Measurements from ENCODE around the gene RANBP3. TPM values are rescaled to one million over a fixed set of nuclear protein-coding genes. Genes with fewer than 3 reads are reported as not detected.

Gene RANBP3
- total RNA-seq, 1 donor from 2014 or later: 77.8 TPM

DNA sequence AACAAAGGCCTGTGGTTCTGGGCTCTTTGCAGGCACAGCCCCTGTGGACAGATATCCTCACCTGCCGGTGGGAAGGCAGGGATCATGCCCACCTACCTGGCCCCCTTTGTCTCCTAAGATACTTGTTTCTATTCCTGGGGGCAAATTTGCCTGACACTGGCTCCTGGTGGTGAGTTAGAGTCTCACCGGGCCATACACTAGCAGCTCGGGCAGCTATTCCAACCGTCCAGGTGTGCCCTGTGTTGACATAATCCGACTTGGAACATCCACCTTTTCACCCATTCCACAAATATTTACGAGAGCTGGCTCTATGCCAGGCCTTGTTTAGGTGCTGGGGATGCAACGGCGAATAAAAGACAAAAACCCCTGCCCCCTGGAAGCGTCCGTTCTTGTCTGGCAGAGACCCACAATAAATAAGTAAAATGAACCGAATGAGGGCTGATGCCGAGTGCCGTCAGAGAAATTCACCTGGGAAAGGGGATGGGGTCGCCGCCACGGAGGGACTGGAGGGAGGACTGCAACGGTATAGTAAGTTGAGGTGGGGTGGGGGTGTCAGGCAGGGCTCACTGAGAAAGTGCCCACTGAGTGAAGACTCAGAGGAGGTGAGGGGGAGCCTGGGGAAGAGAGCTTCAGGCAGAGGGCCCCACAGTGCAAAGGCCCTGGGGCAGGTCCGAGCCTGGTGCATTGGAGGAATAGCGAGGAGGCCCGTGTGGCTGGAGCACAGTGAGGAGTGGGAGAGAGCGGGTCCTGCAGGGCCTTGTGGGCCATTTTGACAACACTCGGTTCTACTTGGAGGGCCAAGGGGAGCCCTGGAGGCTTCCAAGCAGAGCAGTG is 43.2 kb upstream of the RANBP3 start:
- H3K27me3 ChIP-seq: peaks cover 14% of the 10 kb centered on the region
- H3K27ac Mint-ChIP-seq: peak overlapping the region; percentile 47
- no peak overlapping the region for H3K4me2 ChIP-seq
- H3K36me3 Mint-ChIP-seq: peaks cover 9% of the 10 kb centered on the region
- H3K4me1 Mint-ChIP-seq: peaks cover 23% of the 10 kb centered on the region
- DNase-seq (ENCODE audit: low spot score): no peak
- H3K4me3 ChIP-seq: no peak overlapping the region
- H3K27me3 Mint-ChIP-seq (ENCODE audit: insufficient read depth, low read depth): no peaks in the 10 kb centered on the region
- no peak overlapping the region for H3K4me3 Mint-ChIP-seq
- no peak overlapping the region for H2AFZ ChIP-seq (replicated peaks)
- H3K9ac ChIP-seq: no peak overlapping the region
- no peaks in the 10 kb centered on the region for H3K4me1 ChIP-seq
- no peak for TF ChIP-seq EZH2 (IDR thresholded peaks at IDR 0.05)
- TF ChIP-seq, protein P1, sequence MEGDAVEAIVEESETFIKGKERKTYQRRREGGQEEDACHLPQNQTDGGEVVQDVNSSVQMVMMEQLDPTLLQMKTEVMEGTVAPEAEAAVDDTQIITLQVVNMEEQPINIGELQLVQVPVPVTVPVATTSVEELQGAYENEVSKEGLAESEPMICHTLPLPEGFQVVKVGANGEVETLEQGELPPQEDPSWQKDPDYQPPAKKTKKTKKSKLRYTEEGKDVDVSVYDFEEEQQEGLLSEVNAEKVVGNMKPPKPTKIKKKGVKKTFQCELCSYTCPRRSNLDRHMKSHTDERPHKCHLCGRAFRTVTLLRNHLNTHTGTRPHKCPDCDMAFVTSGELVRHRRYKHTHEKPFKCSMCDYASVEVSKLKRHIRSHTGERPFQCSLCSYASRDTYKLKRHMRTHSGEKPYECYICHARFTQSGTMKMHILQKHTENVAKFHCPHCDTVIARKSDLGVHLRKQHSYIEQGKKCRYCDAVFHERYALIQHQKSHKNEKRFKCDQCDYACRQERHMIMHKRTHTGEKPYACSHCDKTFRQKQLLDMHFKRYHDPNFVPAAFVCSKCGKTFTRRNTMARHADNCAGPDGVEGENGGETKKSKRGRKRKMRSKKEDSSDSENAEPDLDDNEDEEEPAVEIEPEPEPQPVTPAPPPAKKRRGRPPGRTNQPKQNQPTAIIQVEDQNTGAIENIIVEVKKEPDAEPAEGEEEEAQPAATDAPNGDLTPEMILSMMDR (IDR thresholded peaks at IDR 0.05): no peak
- TF ChIP-seq EZH2phosphoT487 (IDR thresholded peaks at IDR 0.05): no peak
- H3K27ac ChIP-seq: no peak overlapping the region
- no peaks in the 10 kb centered on the region for H3K36me3 ChIP-seq
- no peaks in the 10 kb centered on the region for H3K9me3 ChIP-seq (ENCODE audit: low read depth)
- H3K9me3 Mint-ChIP-seq: no peaks in the 10 kb centered on the region
- H4K20me1 ChIP-seq (ENCODE audit: low read depth): no peaks in the 10 kb centered on the region
- H3F3A ChIP-seq (ENCODE audit: low read depth): no peaks in the 10 kb centered on the region
- H3K79me2 ChIP-seq (ENCODE audit: low read depth): no peaks in the 10 kb centered on the region

DNA sequence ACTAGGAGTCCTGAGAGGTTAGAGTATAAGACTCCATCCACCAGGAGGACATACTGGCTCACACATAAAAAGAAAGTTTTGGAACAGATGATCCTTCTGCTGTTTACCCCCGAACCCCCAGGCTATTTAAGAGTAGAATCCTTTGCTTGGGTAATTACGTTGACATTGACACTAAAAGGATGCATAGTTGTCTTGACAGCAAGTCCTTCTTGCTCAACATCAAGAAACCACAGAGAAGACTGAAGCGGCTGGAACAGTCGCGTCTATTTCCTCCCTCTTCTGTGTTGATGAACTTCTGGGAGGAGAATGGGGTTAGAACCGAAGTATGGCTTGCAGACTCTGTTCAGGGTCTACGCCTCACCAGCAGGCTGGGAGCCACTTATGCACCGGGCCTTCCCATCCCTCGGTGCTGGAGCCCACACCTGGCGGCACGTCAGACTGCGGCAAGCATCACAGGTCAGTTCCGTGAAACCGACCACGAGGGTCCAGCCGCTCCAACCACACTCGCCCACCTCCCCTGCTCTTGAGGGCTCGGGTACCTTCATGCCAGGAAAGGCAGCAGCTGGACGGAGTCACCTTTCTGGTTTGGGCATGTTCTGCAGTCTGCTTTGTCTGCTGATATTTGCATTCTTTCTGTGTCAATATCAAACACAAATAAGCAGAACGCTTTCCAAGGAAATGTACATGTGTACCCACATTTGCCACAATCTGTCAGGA is 42.4 kb upstream of the RANBP3 start:
- no peak overlapping the region for H3K4me3 Mint-ChIP-seq
- no peak overlapping the region for H3K4me3 ChIP-seq
- no peak for DNase-seq (ENCODE audit: low spot score)
- H3K4me1 ChIP-seq: no peaks in the 10 kb centered on the region
- no peak overlapping the region for H3K4me2 ChIP-seq
- no peaks in the 10 kb centered on the region for H3K9me3 ChIP-seq (ENCODE audit: low read depth)
- no peak overlapping the region for H3K27ac Mint-ChIP-seq
- no peaks in the 10 kb centered on the region for H3K36me3 ChIP-seq
- H3K36me3 Mint-ChIP-seq: peaks cover 7% of the 10 kb centered on the region
- H3F3A ChIP-seq (ENCODE audit: low read depth): no peaks in the 10 kb centered on the region
- H4K20me1 ChIP-seq (ENCODE audit: low read depth): no peaks in the 10 kb centered on the region
- no peaks in the 10 kb centered on the region for H3K9me3 Mint-ChIP-seq
- H3K79me2 ChIP-seq (ENCODE audit: low read depth): no peaks in the 10 kb centered on the region
- no peak overlapping the region for H3K9ac ChIP-seq
- no peaks in the 10 kb centered on the region for H3K27me3 Mint-ChIP-seq (ENCODE audit: insufficient read depth, low read depth)
- TF ChIP-seq, protein P1 (IDR thresholded peaks at IDR 0.05): no peak
- TF ChIP-seq EZH2phosphoT487 (IDR thresholded peaks at IDR 0.05): no peak
- no peak for TF ChIP-seq EZH2 (IDR thresholded peaks at IDR 0.05)
- H3K27ac ChIP-seq: no peak overlapping the region
- peaks cover 12% of the 10 kb centered on the region for H3K27me3 ChIP-seq
- peaks cover 23% of the 10 kb centered on the region for H3K4me1 Mint-ChIP-seq
- no peak overlapping the region for H2AFZ ChIP-seq (replicated peaks)

GRCh38 chr19:6018786-6019185 is 40.8 kb upstream of the RANBP3 start:
- no peak overlapping the region for H2AFZ ChIP-seq (replicated peaks)
- Mint-ChIP-seq H3K36me3 (peaks cover 5% of the 10 kb centered on the region), H3K4me1 (peaks cover 27% of the 10 kb centered on the region), H3K27me3 (ENCODE audit: insufficient read depth, low read depth) (no peaks in the 10 kb centered on the region), H3K27ac (no peak overlapping the region), H3K9me3 (no peaks in the 10 kb centered on the region), H3K4me3 (no peak overlapping the region)
- no peaks in the 10 kb centered on the region for H3F3A ChIP-seq (ENCODE audit: low read depth)
- no peak for TF ChIP-seq EZH2 (IDR thresholded peaks at IDR 0.05)
- TF ChIP-seq, protein P1 (IDR thresholded peaks at IDR 0.05): peak; percentile 50
- peaks cover 8% of the 10 kb centered on the region for H3K27me3 ChIP-seq
- H3K4me1 ChIP-seq: no peaks in the 10 kb centered on the region
- H3K27ac ChIP-seq: no peak overlapping the region
- no peaks in the 10 kb centered on the region for H3K9me3 ChIP-seq (ENCODE audit: low read depth)
- no peak overlapping the region for H3K4me2 ChIP-seq
- no peaks in the 10 kb centered on the region for H4K20me1 ChIP-seq (ENCODE audit: low read depth)
- peak; percentile 70 for DNase-seq (ENCODE audit: low spot score)
- H3K9ac ChIP-seq: no peak overlapping the region
- no peaks in the 10 kb centered on the region for H3K79me2 ChIP-seq (ENCODE audit: low read depth)
- no peak overlapping the region for H3K4me3 ChIP-seq
- no peaks in the 10 kb centered on the region for H3K36me3 ChIP-seq

All from neural progenitor cell (in vitro differentiated cells).